NCI-H226 (cell line): ENCODE data around the gene UBE2L6.
"Not testable (repeated sequence)": the region's sequence is repeated elsewhere in the genome, so short reads cannot be mapped to it uniquely, and the experiment has no call there.

Experiments
- DNase-seq: peaks from one replicate; pipeline ENCODE4 v3.0.0-alpha.2; 2015

The UBE2L6 gene

DNA sequence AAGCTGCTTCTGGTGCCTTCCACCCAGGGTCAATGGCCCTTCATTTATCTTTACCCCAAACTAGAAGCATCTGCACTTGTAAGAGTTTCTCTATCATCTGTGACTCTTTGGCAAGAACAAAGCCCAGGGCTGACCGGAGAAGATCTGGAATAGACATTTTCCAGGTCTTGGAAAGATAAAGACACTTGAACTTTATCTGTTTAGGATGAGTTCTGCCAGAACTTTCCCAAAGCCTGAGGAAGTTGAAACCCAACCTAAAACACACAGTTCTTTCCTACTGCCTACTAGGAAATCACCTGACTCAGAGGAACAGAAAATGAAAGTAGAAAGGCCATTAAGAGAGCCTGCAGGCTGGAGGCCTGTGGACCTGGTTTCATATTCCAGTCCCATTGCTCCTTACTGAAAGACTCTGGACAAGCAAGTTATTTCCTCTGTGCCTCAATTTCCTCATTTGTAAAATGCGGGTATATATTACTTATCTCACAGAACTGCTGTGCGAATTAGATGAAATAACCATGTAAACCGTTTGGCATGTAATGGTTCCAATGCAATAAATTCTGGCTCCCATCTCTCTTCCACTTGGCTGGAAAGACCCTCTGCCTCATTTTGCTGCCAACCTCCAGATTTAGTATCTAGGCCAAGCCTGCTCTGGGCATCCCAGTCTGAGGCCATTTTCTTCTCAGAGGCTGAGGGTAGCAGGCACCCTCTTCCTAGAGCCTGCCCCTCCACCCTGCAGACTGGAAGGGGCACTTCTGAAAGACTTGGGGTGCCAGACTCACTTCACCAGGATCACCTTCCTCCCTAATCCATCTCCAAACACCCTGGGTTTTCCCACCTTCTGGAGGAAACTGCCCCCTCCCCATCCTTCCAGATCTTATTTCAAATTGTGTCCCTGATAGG, 1.2 kb downstream of the UBE2L6 start:
- peak; percentile 39 for DNase-seq

DNA sequence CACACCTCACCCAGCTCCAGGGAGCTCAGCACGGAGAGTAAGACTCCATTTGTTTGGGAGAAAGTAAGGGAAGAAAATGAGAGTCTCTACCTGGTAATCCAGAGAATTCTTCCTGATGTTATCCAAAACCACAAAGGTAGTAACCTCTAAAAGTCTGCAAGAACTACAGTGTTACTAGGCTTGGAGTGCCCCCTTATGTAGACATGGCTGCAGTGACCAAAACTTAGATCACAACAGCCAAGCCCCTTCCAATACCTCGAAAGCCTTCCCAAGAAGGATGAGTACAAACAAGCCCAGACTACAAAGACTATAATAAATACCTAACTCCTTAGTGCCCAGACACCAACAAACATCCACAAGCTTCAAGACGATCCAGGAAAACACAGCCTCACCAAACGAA, 4.9 kb downstream of the UBE2L6 start:
- DNase-seq, result no peak

DNA sequence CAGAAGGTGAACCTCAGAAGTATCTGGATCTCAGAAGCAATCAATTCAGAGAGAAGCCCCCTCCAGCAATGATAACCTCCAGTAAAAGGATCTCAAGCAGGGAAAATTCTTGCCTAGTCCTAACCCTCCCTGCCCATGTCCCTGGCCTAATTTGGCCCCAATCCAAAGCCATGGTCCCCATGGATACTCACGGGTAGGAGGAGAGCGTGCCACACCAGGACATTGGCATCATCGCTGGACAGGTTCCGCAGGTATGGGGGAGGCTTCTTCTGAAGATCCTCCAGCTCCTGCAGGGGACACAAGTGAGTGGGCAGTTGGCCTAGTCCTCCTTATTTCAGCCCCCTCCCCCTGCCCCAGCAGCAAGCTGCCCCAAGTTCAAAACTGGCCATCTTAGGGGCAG, 7.3 kb downstream of the UBE2L6 start:
- no peak for DNase-seq

DNA sequence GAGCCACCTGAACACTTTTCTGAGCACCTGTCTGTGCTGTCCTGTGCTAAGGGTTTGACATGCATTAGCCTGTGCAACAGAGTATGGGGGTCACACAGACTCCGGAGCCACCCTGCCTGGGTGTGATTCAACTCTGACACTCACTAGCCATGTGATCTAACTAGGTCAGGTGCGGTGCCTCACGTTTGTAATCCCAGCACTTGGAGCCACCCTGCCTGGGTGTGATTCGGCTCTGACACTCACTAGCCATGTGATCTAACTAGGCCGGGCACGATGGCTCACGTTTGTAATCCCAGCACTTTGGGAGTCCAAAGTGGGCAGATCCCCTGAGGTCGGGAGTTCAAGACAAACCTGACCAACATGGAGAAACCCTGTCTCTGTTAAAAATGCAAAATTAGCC, 11.4 kb downstream of the UBE2L6 start:
- DNase-seq, result no peak

DNA sequence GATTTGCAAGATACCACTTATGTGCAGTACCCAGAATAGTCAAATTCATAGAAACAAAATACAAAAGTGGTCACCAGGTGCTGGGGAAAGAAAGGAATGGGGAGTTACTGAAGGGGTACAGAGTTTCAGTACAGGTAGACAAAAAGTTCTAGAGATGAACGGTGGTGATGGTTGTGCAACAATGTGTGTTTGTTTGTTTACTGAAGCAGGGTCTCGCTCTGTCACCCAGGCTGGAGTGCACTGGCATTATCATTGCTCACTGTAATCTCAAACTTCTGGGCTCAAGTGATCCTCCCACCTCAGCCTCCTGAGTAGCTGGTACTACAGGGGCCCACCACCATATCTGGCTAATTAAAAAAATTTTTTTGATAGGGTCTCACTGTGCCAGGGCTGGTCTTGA, 12.1 kb downstream of the UBE2L6 start:
- DNase-seq, result no peak

DNA sequence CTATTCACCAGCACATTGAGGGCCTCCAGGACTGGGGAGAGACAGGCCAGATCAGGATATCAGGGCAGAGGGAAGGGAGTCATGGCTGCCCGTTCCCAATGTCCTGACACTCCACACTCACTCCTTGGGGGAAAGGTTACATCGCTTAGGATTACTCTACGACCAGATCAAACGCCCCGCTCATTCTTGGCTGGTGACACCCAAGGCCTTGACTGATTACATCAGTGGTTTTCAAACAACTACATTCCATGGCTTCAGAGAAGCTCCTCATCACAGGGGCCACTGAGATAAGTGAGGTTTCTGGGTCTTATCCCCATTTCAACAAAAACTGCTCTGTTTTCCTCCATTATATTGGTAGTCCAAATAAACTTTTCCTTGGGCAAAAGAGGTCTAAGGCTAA, 15.0 kb downstream of the UBE2L6 start:
- DNase-seq, result no peak

DNA sequence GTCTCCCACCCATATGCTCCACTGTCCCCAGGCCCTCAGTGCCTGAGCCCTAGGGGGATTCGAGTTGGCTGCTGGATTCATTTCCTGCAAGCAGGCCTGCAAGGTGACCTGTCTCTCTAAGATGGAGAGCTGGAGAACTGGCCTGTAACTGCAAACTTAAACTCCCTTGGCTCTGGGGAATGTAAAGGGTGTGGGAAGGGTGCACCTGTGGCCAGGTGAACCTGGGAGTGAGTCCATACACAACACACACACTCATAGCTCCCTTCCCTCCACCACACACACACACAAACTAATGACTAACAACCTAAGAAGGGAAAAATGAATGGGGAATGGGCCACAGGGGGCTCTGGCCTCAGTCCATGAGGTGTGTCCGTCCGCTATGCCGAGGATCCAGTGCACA, 15.5 kb downstream of the UBE2L6 start:
- DNase-seq, result no peak

DNA sequence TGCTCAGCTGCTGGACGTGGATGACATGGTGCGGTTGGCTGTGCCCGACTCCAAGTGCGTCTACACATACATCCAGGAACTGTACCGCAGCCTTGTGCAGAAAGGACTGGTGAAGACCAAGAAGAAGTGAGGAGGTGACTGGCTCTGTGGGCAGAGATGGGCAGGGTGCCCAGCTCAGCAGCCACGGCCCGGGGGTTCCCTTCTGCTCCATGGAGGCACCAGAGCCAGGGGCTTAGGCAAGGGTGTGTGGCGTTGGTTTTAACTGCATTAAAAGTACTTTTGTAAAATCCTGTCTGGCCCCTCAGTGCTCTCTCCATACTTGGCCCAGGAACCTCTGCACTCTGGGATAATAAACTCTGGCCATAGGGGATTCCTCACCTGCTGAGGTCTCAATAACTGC, 17.5 kb downstream of the UBE2L6 start:
- no peak for DNase-seq

DNA sequence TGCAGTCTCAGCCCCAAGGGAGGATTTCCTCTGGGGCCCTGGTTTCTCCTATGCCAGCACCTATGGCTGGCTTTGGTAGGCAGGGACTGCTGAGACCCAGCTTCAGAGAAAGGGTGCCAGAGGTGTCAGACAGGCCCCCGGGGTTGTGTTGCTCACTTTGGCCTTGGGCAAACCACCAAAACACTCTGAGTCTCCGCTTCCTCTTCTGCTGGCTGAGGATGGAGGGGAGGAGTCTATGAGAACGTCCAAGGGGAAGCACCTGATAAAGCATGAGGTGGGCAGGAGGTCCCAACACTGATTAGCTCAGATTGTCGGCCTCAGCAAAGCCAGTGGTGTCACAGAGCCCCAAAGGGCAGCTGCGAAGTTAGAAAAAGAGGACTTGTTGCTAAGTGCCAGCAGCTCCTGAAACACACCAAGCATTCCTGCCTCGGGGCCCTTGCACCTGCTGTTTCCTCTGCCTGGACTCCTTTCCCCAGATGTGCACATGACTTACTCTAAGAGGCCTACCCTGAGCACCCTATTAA, 19.6 kb downstream of the UBE2L6 start:
- no peak for DNase-seq

DNA sequence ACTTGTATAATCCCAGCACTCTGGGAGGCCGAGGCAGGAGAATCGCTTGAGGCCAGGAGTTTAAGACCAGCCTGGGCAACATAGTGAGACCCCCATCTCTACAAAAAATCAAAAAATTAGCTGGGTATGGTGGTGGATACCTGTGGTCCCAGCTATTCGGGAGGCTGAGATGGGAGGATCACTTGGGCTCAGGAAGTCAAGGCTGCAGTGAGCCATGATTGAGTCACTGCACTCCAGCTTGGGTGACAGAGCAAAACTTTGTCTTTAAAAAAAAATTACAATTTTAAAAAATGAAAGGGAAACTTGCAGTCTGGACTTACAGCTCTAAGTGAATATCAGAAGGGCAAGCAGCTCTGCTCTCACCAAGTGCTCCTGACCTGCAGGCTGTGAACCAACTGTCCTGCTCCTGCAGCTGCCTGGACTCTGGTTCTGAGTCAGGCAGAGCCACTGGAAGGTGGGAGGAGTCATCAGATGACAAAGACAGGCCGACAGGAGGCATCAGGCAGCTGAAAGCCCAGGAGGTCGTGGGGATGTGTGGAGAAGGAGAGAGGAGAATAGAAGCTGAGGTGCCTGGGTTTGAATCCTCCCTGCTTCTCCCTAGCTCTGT, 20.5 kb downstream of the UBE2L6 start:
- DNase-seq, result peak; percentile 46

DNA sequence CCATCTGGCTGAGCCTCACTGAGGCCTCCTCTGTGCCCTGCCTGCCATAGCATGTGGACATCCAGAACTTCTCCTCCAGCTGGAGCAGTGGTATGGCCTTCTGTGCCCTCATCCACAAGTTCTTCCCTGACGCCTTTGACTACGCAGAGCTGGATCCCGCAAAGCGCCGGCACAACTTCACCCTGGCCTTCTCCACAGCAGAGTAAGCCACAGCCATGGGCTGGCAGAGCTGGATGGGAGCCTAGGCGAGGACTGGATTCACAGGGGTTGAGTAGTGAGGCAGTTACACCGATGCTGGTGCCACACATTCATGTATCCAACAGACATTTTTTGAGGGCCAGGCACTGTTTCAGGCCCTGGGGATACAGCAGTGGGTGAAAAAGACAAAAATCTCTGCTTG, 21.0 kb downstream of the UBE2L6 start:
- no peak for DNase-seq

DNA sequence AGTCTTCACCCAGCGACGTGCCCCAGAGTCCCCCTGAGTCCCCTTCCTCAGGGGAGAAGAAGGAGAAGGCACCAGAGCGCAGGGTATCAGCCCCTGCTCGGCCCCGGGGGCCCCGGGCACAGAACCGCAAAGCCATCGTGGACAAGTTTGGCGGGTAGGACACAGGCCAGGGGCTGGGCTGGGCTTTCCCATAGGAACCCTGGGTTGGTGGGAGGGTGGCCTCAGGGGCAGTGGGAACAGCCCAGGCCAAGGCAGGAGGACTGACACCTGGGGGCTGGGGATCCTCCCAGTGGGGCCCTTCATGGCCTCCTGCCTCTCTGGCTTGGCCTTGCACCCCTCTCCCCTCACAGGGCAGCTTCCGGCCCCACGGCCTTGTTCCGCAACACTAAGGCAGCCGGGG, 21.6 kb downstream of the UBE2L6 start:
- no peak for DNase-seq

DNA sequence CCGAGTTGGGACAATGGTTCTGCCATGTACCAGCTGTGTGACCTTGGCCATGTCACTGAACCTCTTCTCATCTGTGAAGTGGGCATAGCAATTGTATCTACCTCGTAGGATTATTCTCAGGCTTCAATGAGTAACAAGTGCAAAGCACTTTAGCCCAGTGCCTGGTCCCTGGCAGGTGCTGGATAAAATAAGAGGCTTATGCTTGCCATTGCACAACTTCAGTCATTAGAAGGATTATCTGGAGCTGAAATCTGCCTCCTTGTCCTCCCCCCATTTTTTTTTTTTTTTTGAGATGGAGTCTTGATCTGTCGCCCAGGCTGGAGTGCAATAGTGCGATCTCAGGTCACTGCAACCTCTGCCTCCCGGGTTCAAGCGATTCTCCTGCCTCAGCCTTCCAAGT, 22.9 kb downstream of the UBE2L6 start:
- DNase-seq, result no peak

DNA sequence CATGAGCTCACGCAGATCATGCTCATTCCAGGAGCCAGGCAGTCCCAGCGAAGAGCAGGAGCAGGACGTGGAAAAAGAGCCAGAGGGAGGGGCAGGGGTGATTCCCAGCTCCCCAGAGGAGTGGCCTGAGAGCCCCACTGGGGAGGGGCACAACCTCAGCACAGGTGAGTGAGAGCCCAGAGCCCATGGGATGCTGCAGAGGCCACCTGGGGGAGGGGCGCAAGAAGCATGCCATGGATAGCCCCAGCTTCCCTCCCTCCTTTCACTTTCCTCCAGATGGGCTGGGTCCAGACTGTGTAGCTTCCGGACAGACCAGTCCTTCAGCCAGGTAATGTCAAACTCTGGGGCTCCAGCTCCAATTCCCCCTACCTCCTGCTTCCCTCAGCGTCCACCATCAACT, 23.9 kb downstream of the UBE2L6 start:
- no peak for DNase-seq

DNA sequence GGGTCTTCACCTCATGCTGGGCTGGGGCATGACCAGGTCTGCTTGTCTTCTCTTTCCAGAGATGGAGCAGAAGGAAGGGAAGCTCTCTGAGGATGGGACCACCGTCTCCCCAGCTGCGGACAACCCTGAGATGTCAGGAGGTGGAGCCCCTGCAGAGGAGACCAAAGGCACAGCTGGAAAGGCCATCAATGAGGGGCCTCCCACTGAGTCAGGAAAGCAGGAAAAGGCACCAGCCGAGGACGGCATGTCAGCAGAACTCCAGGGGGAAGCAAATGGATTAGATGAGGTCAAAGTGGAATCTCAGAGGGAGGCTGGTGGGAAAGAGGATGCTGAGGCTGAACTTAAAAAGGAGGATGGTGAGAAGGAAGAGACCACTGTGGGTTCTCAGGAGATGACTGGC, 24.9 kb downstream of the UBE2L6 start:
- no peak for DNase-seq

DNA sequence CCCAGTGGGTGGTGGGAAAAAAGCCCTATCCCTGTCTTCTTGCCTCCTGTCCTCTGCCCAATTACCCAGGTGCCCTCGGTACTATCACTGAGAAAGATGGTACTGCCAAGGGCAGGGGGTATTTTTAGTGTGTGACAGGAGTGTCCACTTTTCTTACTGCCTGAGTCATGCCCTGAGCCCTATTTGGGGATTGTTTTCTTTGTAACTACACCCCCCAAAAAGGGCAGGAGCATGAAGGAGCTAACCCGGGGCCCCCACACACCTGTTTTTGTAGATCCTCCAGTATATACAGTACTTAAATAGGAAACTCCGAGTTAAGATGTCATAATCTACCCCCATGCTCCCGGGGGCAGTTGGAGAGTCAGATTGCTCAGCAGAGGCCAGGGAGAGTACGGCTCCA, 26.3 kb downstream of the UBE2L6 start:
- DNase-seq, result no peak

DNA sequence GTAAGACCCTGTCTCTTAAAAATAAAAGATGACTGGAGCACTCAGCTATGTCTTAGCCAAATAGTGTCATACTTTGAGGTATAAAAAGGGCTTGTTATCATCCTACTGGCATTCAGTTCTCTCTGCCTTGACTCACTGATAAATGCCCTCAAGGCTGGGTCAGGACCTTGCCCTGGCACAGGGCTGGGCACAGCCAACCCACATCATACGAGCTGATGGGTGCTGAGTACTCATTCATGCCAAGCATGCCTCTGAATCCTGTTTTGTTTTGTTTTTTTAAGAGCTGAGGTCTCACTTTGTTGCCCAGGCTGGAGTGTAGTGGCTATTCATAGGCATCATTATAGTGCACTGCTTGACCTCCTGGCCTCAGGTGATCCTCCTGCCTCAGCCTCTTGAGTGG, 28.1 kb downstream of the UBE2L6 start:
- no peak for DNase-seq

DNA sequence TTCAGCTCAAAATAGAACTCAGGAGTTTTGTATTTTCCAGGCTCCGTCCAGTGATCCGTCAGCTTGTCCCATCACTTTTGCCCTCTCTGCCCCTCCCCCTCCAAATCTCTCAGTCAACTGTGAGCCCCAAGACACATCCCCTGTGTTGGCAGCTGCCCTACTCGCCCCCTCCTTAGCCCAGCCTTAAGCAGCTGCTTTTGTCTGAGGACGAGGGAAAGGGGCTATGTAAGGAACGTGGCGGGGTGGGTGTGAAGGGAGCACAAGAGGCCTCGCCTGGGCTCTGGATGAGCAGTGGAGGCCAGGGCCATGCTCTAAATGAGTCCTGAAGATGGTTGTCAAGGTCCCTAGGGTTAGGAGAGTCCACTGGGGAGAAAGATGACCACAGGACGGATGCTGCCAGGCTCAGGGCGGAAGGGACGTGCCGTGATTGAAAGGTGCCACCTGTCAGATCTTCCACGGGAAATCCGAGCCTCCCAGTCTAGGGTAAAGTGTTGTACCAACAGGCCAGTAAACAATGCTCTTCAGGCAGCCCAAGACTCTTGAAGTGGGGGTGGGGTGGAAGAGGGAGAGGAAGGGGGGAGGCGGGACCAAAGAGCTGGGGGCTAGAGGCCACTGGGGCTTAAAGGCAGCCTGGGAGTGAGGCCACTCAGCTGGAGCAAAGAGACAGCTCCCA, 30.4 kb downstream of the UBE2L6 start, which contains the start of gene SMTNL1:
Gene SMTNL1, plus strand, starts transcription at position 649 of the 673 bp plus-strand sequence. CDS start 5,048 bp downstream, outside the sequence.
- no peak for DNase-seq

DNA sequence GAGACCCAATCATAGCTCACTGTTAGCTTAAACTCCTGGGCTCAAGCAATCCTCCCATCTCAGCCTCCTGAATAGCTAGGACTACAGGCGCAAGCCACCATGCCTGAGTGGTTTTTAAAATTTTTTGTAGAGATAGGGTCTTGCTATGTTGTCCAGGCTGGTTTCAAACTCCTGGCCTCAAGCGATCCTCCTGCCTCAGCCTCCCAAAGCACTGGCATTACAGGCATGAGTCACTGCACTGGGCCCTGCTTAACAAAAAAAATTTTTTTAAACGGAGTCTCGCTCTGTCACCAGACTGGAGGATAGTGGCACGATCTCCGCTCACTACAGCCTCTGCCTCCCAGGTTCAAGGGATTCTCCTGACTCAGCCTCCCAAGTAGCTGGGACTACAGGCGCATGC, 33.0 kb downstream of the UBE2L6 start:
- not testable (repeated sequence) for DNase-seq

DNA sequence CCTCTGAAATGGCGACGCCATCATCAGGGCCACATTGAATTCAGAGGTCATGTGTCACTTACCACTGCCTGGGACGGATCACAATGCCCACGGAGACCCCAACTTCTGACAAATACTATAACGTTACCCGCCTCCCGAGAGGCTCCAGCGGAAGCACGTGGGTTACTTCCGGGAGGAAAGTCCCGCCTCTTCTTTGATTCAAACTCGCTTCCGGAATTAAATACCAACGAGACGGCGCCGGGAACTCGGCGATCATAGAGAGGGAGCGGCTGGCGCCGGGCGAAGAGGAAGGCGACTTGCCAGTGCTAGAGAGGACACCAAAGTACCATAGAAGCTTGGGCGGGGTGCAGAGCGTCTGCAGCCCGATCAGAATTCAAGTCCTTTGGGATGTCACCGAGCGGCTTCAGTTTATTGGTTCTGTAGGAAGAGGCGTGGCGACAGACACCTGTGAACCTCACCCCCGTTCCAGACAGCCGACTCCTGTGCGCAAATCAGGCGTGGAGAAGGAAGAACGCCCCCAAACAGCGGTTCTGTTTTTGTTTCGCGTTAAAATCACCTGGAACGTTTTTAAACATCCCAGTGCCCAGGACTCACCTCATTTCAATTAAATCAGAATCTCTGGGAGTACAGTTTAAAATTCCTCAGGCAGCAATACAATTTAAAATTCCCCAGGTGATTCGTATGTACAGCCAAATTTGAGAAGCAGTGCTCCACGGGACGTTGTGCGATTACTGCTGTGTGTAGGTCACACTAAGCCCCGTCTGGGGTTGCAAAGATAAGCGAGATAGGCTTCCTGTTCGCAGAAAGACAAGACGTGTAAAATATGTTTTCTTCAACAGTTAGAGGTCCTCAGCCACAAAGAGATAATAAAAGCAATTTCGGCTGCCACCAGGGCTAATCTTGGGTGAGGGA, 36.6 kb downstream of the UBE2L6 start, which contains the start of gene TIMM10:
Gene TIMM10, minus strand, starts transcription at position 159 of the 912 bp plus-strand sequence. CDS start 565 bp downstream, outside the sequence.
- DNase-seq, result peak; percentile 97

DNA sequence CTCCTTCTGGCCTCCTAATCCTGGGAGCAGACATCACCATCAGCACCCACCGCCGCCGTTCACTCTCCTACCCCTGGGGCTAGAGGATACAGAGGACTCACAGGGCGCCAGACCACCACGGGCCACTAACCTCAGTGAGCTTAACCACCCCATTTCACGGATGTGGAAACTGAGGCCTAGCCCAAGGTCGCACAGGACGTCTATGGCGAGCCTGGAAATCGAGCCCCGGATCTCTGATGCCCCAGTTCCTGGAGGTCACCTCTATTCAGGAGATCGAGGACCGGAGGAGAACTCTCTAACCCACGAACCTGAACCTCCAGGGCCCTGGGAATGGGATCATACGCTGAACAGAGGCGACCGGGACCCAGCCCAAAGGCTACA, 37.3 kb downstream of the UBE2L6 start:
- DNase-seq, result no peak

DNA sequence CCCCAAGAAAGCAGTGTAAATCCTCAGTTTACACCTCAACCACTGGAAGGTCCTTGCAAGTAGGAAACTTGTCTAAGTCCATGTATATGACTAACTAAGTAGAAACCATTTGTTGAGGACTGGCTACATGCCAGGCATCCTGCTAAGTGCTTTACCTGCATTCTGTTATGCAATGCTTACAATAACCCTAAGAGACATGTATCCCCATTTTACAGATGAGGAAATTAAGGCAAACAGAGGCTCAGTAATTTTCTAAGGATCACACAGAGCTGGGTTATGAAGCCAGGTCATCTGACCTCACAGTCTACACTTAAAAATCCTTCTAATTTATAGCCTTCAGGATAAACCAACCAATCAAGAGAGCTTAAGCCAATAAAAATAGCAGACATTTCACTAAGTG, 38.5 kb downstream of the UBE2L6 start:
- no peak for DNase-seq
